HCT116 (cell line): ENCODE results near the gene MCRIP2. TPM values are rescaled to one million over a fixed set of nuclear protein-coding genes. Genes with fewer than 3 reads are reported as not detected.
A peak's percentile ranks its signal among the peaks of the same experiment; 100 is the strongest.

Source experiments
- ATAC-seq: fragments of 200-7000 bp; cut with Tn5 transposase; 2 replicates; pipeline ENCODE4 v1.9.1; 2020; ENCODE audit warnings: mild to moderate bottlenecking, moderate library complexity
- BruUV-seq: library from RNA; stranded (reverse); fragments of 400-500 nt; replicated peaks from 2 replicates; lab custom pipeline; 2021; lab: Mats Ljungman, UMichigan
- CTCF ChIA-PET: fragments of 300-600 bp; sonication (Branson Sonifier 250); formaldehyde crosslinking; loops from one replicate; lab custom pipeline; 2021; ENCODE audit warnings: antibody characterized with exemption; lab: Charles Lee
- POLR2A ChIA-PET: fragments of 300-600, 350-600 bp; sonication (Branson Sonifier 250); formaldehyde crosslinking; loops from one replicate; lab custom pipeline; 2021; ENCODE audit warnings: antibody characterized with exemption; lab: Charles Lee
- RAD21 ChIA-PET, 2 experiments: fragments of 300-600 bp; sonication (Branson Sonifier 250); formaldehyde crosslinking; loops; one replicate each; lab custom pipeline; 2023; ENCODE audit warnings: low total read pairs in 2 of 2; ENCODE audit not compliant: uncharacterized antibody in 2 of 2, unreplicated experiment in 2 of 2, low non-redundant PET in 1 of 2; lab: Charles Lee
- DNase-seq: peaks from one replicate; pipeline ENCODE4 v3.0.0-alpha.2; 2010; ENCODE audit warnings: low read depth, low spot score
- H2AFZ ChIP-seq: fragments of 200-600 bp; shearing (Covaris generic), sonication (generic); 2 replicates; pipeline ENCODE4 v1.6.1; 2017; ENCODE audit warnings: low read depth, mixed run types, mixed read lengths, antibody characterized with exemption, low read length; ENCODE audit not compliant: poor library complexity, severe bottlenecking
- H3K27ac ChIP-seq: 2 replicates; pipeline ENCODE4 v1.5.1; 2012; ENCODE audit warnings: low read depth, low read length
- H3K27me3 ChIP-seq: fragments of 200-600 bp; sonication (generic); 2 replicates; pipeline ENCODE4 v1.6.1; 2016; ENCODE audit warnings: mixed run types, low read length, mixed read lengths; ENCODE audit not compliant: insufficient read depth
- H3K36me3 ChIP-seq, 2 experiments: fragments of 200-500 bp in 1 of 2; fragments of 200-600 bp in 1 of 2; sonication (Bioruptor generic) in 1 of 2; sonication (generic) in 1 of 2; 2 replicates each; pipeline versions ENCODE4 v1.5.1 to v1.6.1; 2014 to 2016; ENCODE audit warnings: low read length in 2 of 2, inconsistent platforms in 1 of 2, mixed read lengths in 1 of 2, mixed run types in 1 of 2; ENCODE audit not compliant: insufficient read depth in 2 of 2, control insufficient read depth in 1 of 2
- H3K4me1 ChIP-seq, 2 experiments: fragments of 200-600 bp in 1 of 2; sonication (generic) in 1 of 2; 2 replicates each; pipeline versions ENCODE4 v1.5.1 to v1.6.1; 2012 to 2017; ENCODE audit warnings: low read length in 2 of 2, inconsistent platforms in 1 of 2, mild to moderate bottlenecking in 1 of 2, mixed read lengths in 1 of 2, mixed run types in 1 of 2, moderate library complexity in 1 of 2; ENCODE audit not compliant: insufficient read depth in 2 of 2, control insufficient read depth in 1 of 2
- H3K4me2 ChIP-seq: fragments of 200-600 bp; sonication (generic); 2 replicates; pipeline ENCODE4 v1.6.1; 2017; ENCODE audit warnings: mixed run types, low read length, mixed read lengths
- H3K4me3 ChIP-seq, 2 experiments: fragments of 200-600 bp in 1 of 2; sonication (generic) in 1 of 2; replicated peaks in 1 of 2; 2 replicates each; pipeline ENCODE4 v1.5.1; 2011 to 2016; ENCODE audit warnings: low read length in 2 of 2, control low read depth in 1 of 2, low read depth in 1 of 2, mild to moderate bottlenecking in 1 of 2, mixed read lengths in 1 of 2, mixed run types in 1 of 2
- H3K79me2 ChIP-seq: fragments of 200-600 bp; sonication (generic); 2 replicates; pipeline ENCODE4 v1.6.1; 2017; ENCODE audit warnings: mild to moderate bottlenecking, mixed run types, low read length, moderate library complexity, mixed read lengths; ENCODE audit not compliant: insufficient read depth
- H3K9ac ChIP-seq: fragments of 200-600 bp; sonication (generic); 2 replicates; pipeline ENCODE4 v1.6.1; 2016; ENCODE audit warnings: low read length, mixed read lengths
- H3K9me2 ChIP-seq: fragments of 200-600 bp; sonication (generic), shearing (Covaris generic); 2 replicates; pipeline ENCODE4 v1.6.1; 2017; ENCODE audit warnings: mixed run types, mild to moderate bottlenecking, moderate library complexity; ENCODE audit not compliant: insufficient read depth
- H3K9me3 ChIP-seq, 2 experiments: fragments of 200-500 bp in 1 of 2; fragments of 200-600 bp in 1 of 2; sonication (Bioruptor generic) in 1 of 2; sonication (generic) in 1 of 2; 2 replicates each; pipeline ENCODE4 v1.6.1; 2014 to 2017; ENCODE audit warnings: low read length in 2 of 2, mixed read lengths in 2 of 2, inconsistent platforms in 1 of 2, low read depth in 1 of 2, mild to moderate bottlenecking in 1 of 2, mixed run types in 1 of 2, moderate library complexity in 1 of 2; ENCODE audit not compliant: control insufficient read depth in 1 of 2, insufficient read depth in 1 of 2
- H4K20me1 ChIP-seq: fragments of 200-600 bp; sonication (generic), shearing (Covaris generic); 2 replicates; pipeline ENCODE4 v1.6.1; 2017; ENCODE audit warnings: mixed run types, mild to moderate bottlenecking, moderate library complexity; ENCODE audit not compliant: insufficient read depth
- CBX3 ChIP-seq: IDR thresholded peaks from 2 replicates; pipeline ENCODE4 v1.6.1; 2012; ENCODE audit warnings: low read depth
- CTCF ChIP-seq, 3 experiments: fragments of 200-600 bp in 1 of 3; sonication (generic) in 1 of 3; IDR thresholded peaks in 2 of 3; conservative IDR thresholded peaks in 1 of 3; 2 replicates each; pipeline ENCODE4 v1.5.1; 2012 to 2017; ENCODE audit warnings: low read depth in 2 of 3, low read length in 2 of 3, antibody characterized with exemption in 1 of 3, borderline replicate concordance in 1 of 3, control low read depth in 1 of 3, mild to moderate bottlenecking in 1 of 3, mixed read lengths in 1 of 3, mixed run types in 1 of 3, moderate library complexity in 1 of 3; ENCODE audit not compliant: insufficient read depth in 1 of 3
- EGR1 ChIP-seq: IDR thresholded peaks from 2 replicates; pipeline ENCODE4 v1.6.1; 2012; ENCODE audit warnings: low read depth
- ELF1 ChIP-seq: IDR thresholded peaks from 2 replicates; pipeline ENCODE4 v1.6.1; 2012; ENCODE audit warnings: low read depth, borderline replicate concordance
- EZH2 ChIP-seq: fragments of 200-600 bp; sonication (generic); IDR thresholded peaks from 2 replicates; pipeline ENCODE4 v1.6.1; 2017; ENCODE audit warnings: antibody characterized with exemption, mixed run types
- EZH2phosphoT487 ChIP-seq: fragments of 200-600 bp; IDR thresholded peaks from 2 replicates; pipeline ENCODE4 v1.6.1; 2018; ENCODE audit warnings: antibody characterized with exemption, borderline replicate concordance
- FOSL1 ChIP-seq: IDR thresholded peaks from 2 replicates; pipeline ENCODE4 v1.6.1; 2012; ENCODE audit warnings: low read depth
- JUND ChIP-seq: IDR thresholded peaks from 2 replicates; pipeline ENCODE4 v1.6.1; 2012
- POLR2A ChIP-seq: IDR thresholded peaks from 2 replicates; pipeline ENCODE4 v1.7.0; 2011; ENCODE audit warnings: borderline replicate concordance; ENCODE audit not compliant: insufficient read depth, insufficient read length; ENCODE audit errors: extremely low read depth
- POLR2AphosphoS5 ChIP-seq: IDR thresholded peaks from 2 replicates; pipeline ENCODE4 v1.6.1; 2011; ENCODE audit warnings: mild to moderate bottlenecking, low read depth, low read length, moderate library complexity
- SIN3A ChIP-seq: IDR thresholded peaks from 2 replicates; pipeline ENCODE4 v1.6.1; 2012; ENCODE audit warnings: low read depth
- SP1 ChIP-seq: IDR thresholded peaks from 2 replicates; pipeline ENCODE4 v1.6.1; 2012; ENCODE audit warnings: low read depth
- SRF ChIP-seq: IDR thresholded peaks from 2 replicates; pipeline ENCODE4 v1.6.1; 2012; ENCODE audit warnings: low read depth
- YY1 ChIP-seq: IDR thresholded peaks from 2 replicates; pipeline ENCODE4 v1.6.1; 2011; ENCODE audit warnings: low read length, low read depth, moderate library complexity, mild to moderate bottlenecking; ENCODE audit not compliant: insufficient replicate concordance; ENCODE audit errors: extremely low read depth
- ZBTB33 ChIP-seq: IDR thresholded peaks from 2 replicates; pipeline ENCODE4 v1.6.1; 2011; ENCODE audit warnings: mild to moderate bottlenecking, low read length, moderate library complexity; ENCODE audit not compliant: insufficient replicate concordance; ENCODE audit errors: extremely low read depth
- ZFX ChIP-seq: fragments of 450-650 bp; IDR thresholded peaks from 2 replicates; pipeline ENCODE4 v1.6.1; 2017
- ZNF274 ChIP-seq: fragments of 200-500 bp; sonication (Bioruptor generic); IDR thresholded peaks from 2 replicates; pipeline ENCODE4 v1.6.1; 2014; ENCODE audit warnings: mild to moderate bottlenecking, low read depth, low read length, inconsistent platforms
- intact Hi-C: fragments of 100-400 bp; cut with micrococcal nuclease; formaldehyde crosslinking; loops from 2 replicates; pipeline ENCODE4 v1.10.0; 2022
- total RNA-seq: library from RNA; stranded (reverse); gene quantifications from one replicate; pipeline ENCODE4 v1.2.1, GENCODE V29; 2021; ENCODE audit not compliant: unreplicated experiment
- TF ChIP-seq, protein P1 (sequence below): IDR thresholded peaks from 2 replicates; pipeline ENCODE4 v1.6.1; 2012
- TF ChIP-seq, protein P2 (sequence below): IDR thresholded peaks from 2 replicates; pipeline ENCODE4 v1.6.1; 2012; ENCODE audit warnings: low read depth

Gene MCRIP2
- total RNA-seq, 1 experiment from 2014 or later, result 34.9 TPM

DNA sequence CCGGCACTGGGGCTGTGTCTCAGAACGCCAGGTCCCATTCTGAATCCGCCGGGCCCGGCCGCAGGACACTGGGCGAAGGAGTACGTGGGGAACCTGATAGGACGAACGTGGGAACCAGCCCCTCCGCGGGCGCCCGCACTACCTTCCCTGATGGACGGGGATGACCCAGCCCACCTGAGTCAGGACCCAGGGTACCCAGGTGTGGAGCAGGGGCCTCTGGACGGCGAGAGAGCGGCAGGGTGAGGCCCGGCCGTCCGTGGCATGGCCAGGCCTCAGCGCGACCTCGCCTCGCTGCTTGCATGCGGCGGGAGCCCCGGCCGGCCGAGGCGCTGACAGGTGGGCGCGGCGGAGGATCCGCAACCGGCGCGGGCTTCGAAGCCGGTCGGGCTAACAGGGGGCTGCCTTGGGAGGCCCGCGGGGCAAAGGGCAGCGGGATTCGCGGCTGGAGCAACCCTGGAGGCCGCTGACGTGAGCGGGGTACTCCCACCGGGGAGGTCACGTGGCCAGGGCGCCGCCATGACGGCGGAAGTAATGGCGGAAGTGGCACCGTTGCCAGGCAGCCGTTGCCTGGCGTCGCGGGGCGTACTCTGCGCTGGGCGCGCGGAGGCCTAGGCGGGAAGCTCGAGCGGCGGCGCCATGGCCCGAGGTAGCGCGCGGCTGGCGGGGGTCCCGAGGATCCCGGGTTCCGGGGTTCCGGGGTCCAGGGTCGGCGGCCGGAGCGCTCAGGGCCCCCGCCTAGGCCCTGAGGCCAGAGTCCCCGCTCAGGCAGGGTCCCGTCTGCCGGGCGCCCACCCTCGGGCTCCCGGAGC lies 7.4 kb downstream of the MCRIP2 start, which contains the start of gene WDR90:
Gene WDR90, plus strand, starts transcription at position 585 of the 809 bp plus-strand sequence. Its CDS starts 52 bp downstream, at position 637.
- no peaks in the 10 kb centered on the region for H3K27me3 ChIP-seq
- no TSS peak for BruUV-seq
- H3K4me1 ChIP-seq, result peaks cover 19 to 40% of the 10 kb centered on the region in 2 experiments
- ChIA-PET CTCF (interaction anchor here (1.9 to 2.3 kb wide), 2 partner anchors 11 to 30 kb away, joined by 5 to 13 read pairs; no protein-coding TSS in a partner anchor), POLR2A (no interaction called here), RAD21 (no interaction called here)
- peak within 1 kb of the TSS; percentile 96 for H3K27ac ChIP-seq
- H3K9me3 ChIP-seq, result no peaks in the 10 kb centered on the region
- H3K79me2 ChIP-seq, result peaks cover 27% of the 10 kb centered on the region
- peak within 1 kb of the TSS; percentile 84 for H3K4me2 ChIP-seq
- H3K9ac ChIP-seq, result peak within 1 kb of the TSS; percentile 82
- peak within 1 kb of the TSS; percentile 64 to 68 for H3K4me3 ChIP-seq
- no peak within 1 kb of the TSS for H2AFZ ChIP-seq
- no peaks in the 10 kb centered on the region for H3K9me2 ChIP-seq
- H3K36me3 ChIP-seq, result no peaks in the 10 kb centered on the region
- intact Hi-C loops, result no loop called here
- peak; percentile 66 for ATAC-seq
- no peaks in the 10 kb centered on the region for H4K20me1 ChIP-seq
- DNase-seq, result peak; percentile 59
- no peak for TF ChIP-seq EZH2
- TF ChIP-seq POLR2AphosphoS5, result no peak; the same call in 1 of the 2 replicates
- peak; percentile 96 for TF ChIP-seq ZFX
- TF ChIP-seq FOSL1, result no peak
- TF ChIP-seq JUND, result no peak
- peak; percentile 72 for TF ChIP-seq SIN3A
- TF ChIP-seq ZBTB33, result no peak
- peak; percentile 92 for TF ChIP-seq YY1
- TF ChIP-seq, protein P1, sequence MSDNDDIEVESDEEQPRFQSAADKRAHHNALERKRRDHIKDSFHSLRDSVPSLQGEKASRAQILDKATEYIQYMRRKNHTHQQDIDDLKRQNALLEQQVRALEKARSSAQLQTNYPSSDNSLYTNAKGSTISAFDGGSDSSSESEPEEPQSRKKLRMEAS, result peak; percentile 90
- no peak for TF ChIP-seq CBX3
- peak; percentile 44 for TF ChIP-seq POLR2A
- no peak for TF ChIP-seq EZH2phosphoT487
- no peak for TF ChIP-seq SP1
- TF ChIP-seq, protein P2, sequence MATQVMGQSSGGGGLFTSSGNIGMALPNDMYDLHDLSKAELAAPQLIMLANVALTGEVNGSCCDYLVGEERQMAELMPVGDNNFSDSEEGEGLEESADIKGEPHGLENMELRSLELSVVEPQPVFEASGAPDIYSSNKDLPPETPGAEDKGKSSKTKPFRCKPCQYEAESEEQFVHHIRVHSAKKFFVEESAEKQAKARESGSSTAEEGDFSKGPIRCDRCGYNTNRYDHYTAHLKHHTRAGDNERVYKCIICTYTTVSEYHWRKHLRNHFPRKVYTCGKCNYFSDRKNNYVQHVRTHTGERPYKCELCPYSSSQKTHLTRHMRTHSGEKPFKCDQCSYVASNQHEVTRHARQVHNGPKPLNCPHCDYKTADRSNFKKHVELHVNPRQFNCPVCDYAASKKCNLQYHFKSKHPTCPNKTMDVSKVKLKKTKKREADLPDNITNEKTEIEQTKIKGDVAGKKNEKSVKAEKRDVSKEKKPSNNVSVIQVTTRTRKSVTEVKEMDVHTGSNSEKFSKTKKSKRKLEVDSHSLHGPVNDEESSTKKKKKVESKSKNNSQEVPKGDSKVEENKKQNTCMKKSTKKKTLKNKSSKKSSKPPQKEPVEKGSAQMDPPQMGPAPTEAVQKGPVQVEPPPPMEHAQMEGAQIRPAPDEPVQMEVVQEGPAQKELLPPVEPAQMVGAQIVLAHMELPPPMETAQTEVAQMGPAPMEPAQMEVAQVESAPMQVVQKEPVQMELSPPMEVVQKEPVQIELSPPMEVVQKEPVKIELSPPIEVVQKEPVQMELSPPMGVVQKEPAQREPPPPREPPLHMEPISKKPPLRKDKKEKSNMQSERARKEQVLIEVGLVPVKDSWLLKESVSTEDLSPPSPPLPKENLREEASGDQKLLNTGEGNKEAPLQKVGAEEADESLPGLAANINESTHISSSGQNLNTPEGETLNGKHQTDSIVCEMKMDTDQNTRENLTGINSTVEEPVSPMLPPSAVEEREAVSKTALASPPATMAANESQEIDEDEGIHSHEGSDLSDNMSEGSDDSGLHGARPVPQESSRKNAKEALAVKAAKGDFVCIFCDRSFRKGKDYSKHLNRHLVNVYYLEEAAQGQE, result no peak
- no peak; the same call in 1 of the 2 replicates for TF ChIP-seq ELF1
- no peak for TF ChIP-seq ZNF274
- no peak for TF ChIP-seq EGR1
- no peak for TF ChIP-seq CTCF (IDR thresholded peaks at IDR 0.05 in 2 of 3, conservative IDR thresholded peaks at IDR 0.05 in 1 of 3; ENCODE audit: borderline replicate concordance in 1 of 3, insufficient read depth in 1 of 3, low read depth in 2 of 3, low read length in 2 of 3)
- no peak for TF ChIP-seq SRF
